Thyroid gland (tissue), 4 donors: Measurements from ENCODE around the gene MYH7B. TPM values are rescaled to one million over a fixed set of nuclear protein-coding genes. Genes with fewer than 3 reads are reported as not detected.

Experiments
- DNase-seq, 2 donors: peaks; one replicate each; pipeline ENCODE4 v3.0.0-alpha.2; 2019
- H3K27ac ChIP-seq, 3 donors: fragments of 200-600 bp; sonication (generic); 1 replicate in 2 of 3; 2 replicates in 1 of 3; pipeline ENCODE4 v1.5.1; 2016 to 2019; ENCODE audit warnings: mild to moderate bottlenecking in 1 of 3, moderate library complexity in 1 of 3
- H3K27me3 ChIP-seq: fragments of 200-600 bp; sonication (generic); one replicate; pipeline ENCODE4 v1.5.1; 2019
- H3K36me3 ChIP-seq, 2 donors: fragments of 200-600 bp; sonication (generic); one replicate each; pipeline ENCODE4 v1.5.1; 2016 to 2019
- H3K4me1 ChIP-seq, 2 donors: fragments of 200-600 bp; sonication (generic); one replicate each; pipeline ENCODE4 v1.5.1; 2017 to 2019
- H3K4me3 ChIP-seq, 3 donors: fragments of 200-600 bp; sonication (generic); replicated peaks in 1 of 3; 1 replicate in 2 of 3; 2 replicates in 1 of 3; pipeline ENCODE4 v1.5.1; 2016; ENCODE audit warnings: mild to moderate bottlenecking in 1 of 3
- H3K9me3 ChIP-seq: fragments of 200-600 bp; sonication (generic); one replicate; pipeline ENCODE4 v1.5.1; 2017
- CTCF ChIP-seq, 6 experiments: fragments of 200-600 bp in 3 of 6; fragments of 450-650 bp in 3 of 6; sonication (generic) in 3 of 6; IDR thresholded peaks; one replicate each; pipeline ENCODE4 v1.5.1; 2016 to 2019; ENCODE audit warnings: antibody characterized with exemption in 6 of 6, mild to moderate bottlenecking in 2 of 6, inconsistent platforms in 1 of 6, moderate library complexity in 1 of 6
- POLR2A ChIP-seq, 2 donors: fragments of 450-650 bp; IDR thresholded peaks; one replicate each; pipeline ENCODE4 v1.6.1; 2017; ENCODE audit warnings: antibody characterized with exemption in 2 of 2, mild to moderate bottlenecking in 2 of 2, moderate library complexity in 1 of 2
- WGBS, 2 donors: methylation state at CpG; one replicate each; pipeline ENCODE4 v1.1.5; 2017; 5-methylcytosine and 5-hydroxymethylcytosine counted together
- intact Hi-C: fragments of 100-400 bp; cut with DNase I; formaldehyde crosslinking; loops from one replicate; pipeline ENCODE4 v1.15.1; 2023
- total RNA-seq, 4 donors: library from RNA; depleted of rRNA; stranded (reverse); fragments of >200 nt; gene quantifications; one replicate each; pipeline ENCODE4 v1.2.3, GENCODE V29; 2016

MYH7B gene
- total RNA-seq, 4 donors from 2014 or later = 0.63 to 2.0 (median 1.4) TPM

GRCh38 chr20:34983995-34984735 lies 28.5 kb downstream of the MYH7B start:
- H3K27me3 ChIP-seq = no peaks in the 10 kb centered on the region
- DNase-seq = no peak
- TF ChIP-seq POLR2A (IDR thresholded peaks at IDR 0.05) (no peak), CTCF (IDR thresholded peaks at IDR 0.05) (no peak)
- H3K4me1 ChIP-seq = peaks cover 0 to 7% of the 10 kb centered on the region in 2 donors
- intact Hi-C loops = no loop called here
- no peaks in the 10 kb centered on the region for H3K9me3 ChIP-seq
- H3K36me3 ChIP-seq = no peaks in the 10 kb centered on the region
- H3K27ac ChIP-seq = no peak overlapping the region
- 40 to 43% methylated on average over 10 of the region's 14 CpGs for WGBS, 2 donors
- H3K4me3 ChIP-seq = no peak overlapping the region

GRCh38 chr20:34984756-34985261 lies 29.1 kb downstream of the MYH7B start:
- 76% methylated on average over 9 to 17 of the region's 18 CpGs for WGBS, 2 donors
- no peaks in the 10 kb centered on the region for H3K9me3 ChIP-seq
- intact Hi-C loops = no loop called here
- no peaks in the 10 kb centered on the region for H3K36me3 ChIP-seq
- no peaks in the 10 kb centered on the region for H3K27me3 ChIP-seq
- H3K4me1 ChIP-seq = peaks cover 0 to 7% of the 10 kb centered on the region in 2 donors
- H3K27ac ChIP-seq = no peak overlapping the region
- DNase-seq = no peak
- no peak for TF ChIP-seq CTCF (IDR thresholded peaks at IDR 0.05)
- no peak for TF ChIP-seq POLR2A (IDR thresholded peaks at IDR 0.05)
- no peak overlapping the region for H3K4me3 ChIP-seq

DNA sequence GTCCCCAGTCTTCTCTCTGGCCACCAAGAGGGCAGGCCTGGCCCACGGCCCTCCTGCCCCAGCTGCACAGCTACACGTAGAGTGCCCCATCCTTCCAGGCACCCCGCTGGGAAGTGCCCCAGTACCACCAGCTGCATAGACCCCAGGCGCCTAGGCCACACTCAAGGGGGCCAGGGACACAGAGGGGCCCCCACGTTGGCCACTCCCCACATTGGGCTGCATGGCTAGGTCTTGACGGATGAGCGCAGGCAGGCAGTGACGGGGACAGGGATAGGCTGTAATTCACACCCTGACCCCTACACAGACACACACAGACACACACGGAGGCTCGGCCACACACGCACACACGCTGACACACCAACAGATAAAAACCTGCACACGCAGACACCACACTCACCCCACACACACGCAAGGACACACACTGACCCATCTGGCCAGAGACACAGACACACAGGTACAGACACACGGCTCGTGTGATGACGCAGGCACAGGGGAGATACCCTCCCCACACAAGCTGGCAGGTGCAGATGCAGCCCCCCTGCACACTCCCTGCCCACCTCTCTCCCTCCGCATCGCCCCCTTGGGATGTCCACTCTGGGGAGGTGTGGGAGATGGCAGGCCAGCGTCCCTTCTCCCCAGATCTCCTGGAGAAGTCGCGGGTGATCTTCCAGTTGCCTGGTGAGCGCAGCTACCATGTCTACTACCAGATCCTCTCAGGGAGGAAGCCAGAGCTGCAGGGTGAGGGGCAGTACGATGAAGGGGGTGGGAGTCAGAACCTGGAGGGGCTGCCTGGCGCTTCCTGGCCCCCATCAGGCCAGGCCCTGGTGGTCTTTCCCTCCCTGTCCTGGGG lies 30.0 kb downstream of the MYH7B start:
- Histone ChIP-seq H3K4me1 (peaks cover 0 to 7% of the 10 kb centered on the region in 2 donors), H3K27ac (no peak overlapping the region), H3K36me3 (no peaks in the 10 kb centered on the region), H3K27me3 (no peaks in the 10 kb centered on the region), H3K4me3 (no peak overlapping the region), H3K9me3 (no peaks in the 10 kb centered on the region)
- intact Hi-C loops = no loop called here
- 78 to 82% methylated on average over 6 to 24 of the region's 25 CpGs for WGBS, 2 donors
- no peak for TF ChIP-seq POLR2A (IDR thresholded peaks at IDR 0.05)
- no peak for TF ChIP-seq CTCF (IDR thresholded peaks at IDR 0.05)
- no peak for DNase-seq

DNA sequence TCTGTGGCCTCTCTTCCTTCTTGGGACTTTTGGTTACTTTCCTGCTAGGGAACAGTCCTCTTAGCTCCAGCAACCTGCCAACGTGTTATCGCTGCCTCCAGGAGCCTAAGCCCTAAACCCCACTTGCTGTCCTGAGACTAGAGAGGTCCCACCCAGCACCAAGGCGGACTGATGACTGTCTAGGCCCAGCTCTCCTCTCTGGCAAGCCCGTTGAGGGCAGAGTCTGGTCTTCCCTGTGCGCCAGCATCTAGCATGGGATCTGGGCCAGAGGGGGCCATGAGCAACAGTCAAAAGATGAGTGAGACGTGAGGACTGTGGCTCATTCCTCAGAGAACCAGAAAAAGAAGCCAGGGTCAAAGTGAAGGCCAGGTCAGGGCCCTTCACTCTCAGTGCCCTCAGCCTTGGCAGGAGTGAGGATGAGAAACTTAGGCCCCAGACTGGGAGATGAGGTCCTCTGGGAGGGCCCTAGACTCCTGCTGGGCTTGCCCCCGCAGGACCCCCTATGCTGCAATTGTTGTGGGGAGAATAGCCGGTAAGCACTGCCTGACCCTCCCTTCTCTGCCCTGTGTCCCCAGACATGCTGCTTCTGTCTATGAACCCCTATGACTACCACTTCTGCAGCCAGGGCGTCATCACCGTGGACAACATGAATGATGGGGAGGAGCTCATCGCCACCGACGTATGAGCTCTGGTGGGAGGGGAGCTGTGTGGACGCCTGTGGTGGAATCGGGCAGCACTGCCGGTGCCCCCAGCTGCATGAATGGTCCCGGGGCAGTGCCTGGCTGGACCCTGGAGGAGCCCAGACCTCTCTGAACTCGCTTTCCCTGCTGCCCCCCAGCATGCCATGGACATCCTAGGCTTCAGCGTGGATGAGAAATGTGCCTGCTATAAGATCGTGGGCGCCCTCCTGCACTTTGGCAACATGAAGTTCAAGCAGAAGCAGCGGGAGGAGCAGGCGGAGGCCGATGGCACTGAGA lies 30.9 kb downstream of the MYH7B start:
- no peak overlapping the region for H3K27ac ChIP-seq
- peaks cover 0 to 7% of the 10 kb centered on the region in 2 donors for H3K4me1 ChIP-seq
- no peaks in the 10 kb centered on the region for H3K27me3 ChIP-seq
- no peaks in the 10 kb centered on the region for H3K9me3 ChIP-seq
- 72 to 73% methylated on average over 22 to 24 of the region's 24 CpGs for WGBS, 2 donors
- TF ChIP-seq POLR2A (IDR thresholded peaks at IDR 0.05) (no peak), CTCF (IDR thresholded peaks at IDR 0.05) (no peak)
- intact Hi-C loops = no loop called here
- no peak for DNase-seq
- no peaks in the 10 kb centered on the region for H3K36me3 ChIP-seq
- H3K4me3 ChIP-seq = no peak overlapping the region
